ENCODE measurements around the gene OXNAD1.

GRCh38 chr3:16289144-16289889 is 24.3 kb downstream of the OXNAD1 start:
- no peak for TF ChIP-seq CTCF (IDR thresholded peaks at IDR 0.05)
- no peak for TF ChIP-seq EZH2phosphoT487 (IDR thresholded peaks at IDR 0.05)
- no peak for TF ChIP-seq EZH2 (IDR thresholded peaks at IDR 0.05)
